SK-N-SH (cell line): ENCODE data around the gene SRBD1. TPM values are rescaled to one million over a fixed set of nuclear protein-coding genes. Genes with fewer than 3 reads are reported as not detected.

Source experiments
- CTCF ChIA-PET: fragments of 300-600, 350-600 bp; formaldehyde crosslinking; extraction: SDS; loops from one replicate; lab custom pipeline; 2021; lab: Yijun Ruan, JAX
- POLR2A ChIA-PET: fragments of 350-600 bp; sonication (Branson Sonifier 250); formaldehyde crosslinking; extraction: SDS; loops from one replicate; lab custom pipeline; 2020; ENCODE audit warnings: antibody characterized with exemption, inconsistent platforms; lab: Yijun Ruan, JAX
- DNase-seq: peaks from one replicate; pipeline ENCODE4 v3.0.0; 2012
- H2AFZ ChIP-seq: fragments of 200-600 bp; sonication (generic); 2 replicates; pipeline ENCODE4 v1.8.1; 2016; ENCODE audit warnings: antibody characterized with exemption, mild to moderate bottlenecking, low read depth
- H3F3A ChIP-seq: fragments of 200-600 bp; sonication (generic); replicated peaks from 2 replicates; pipeline ENCODE3; 2016; ENCODE audit warnings: antibody characterized with exemption, mild to moderate bottlenecking; ENCODE audit not compliant: insufficient read depth
- H3K27ac ChIP-seq, 2 experiments: fragments of 200-500 bp in 1 of 2; fragments of 200-600 bp in 1 of 2; sonication (Bioruptor generic) in 1 of 2; sonication (generic), shearing (Covaris generic) in 1 of 2; 2 replicates each; pipeline versions ENCODE4 v1.5.1 to v1.6.1; 2014 to 2016; ENCODE audit warnings: low read depth in 2 of 2, inconsistent platforms in 1 of 2, low read length in 1 of 2, mild to moderate bottlenecking in 1 of 2, mixed read lengths in 1 of 2
- H3K27me3 ChIP-seq: fragments of 200-600 bp; sonication (generic), shearing (Covaris generic); 2 replicates; pipeline ENCODE4 v1.6.1; 2016; ENCODE audit warnings: mixed run types; ENCODE audit not compliant: insufficient read depth
- H3K36me3 ChIP-seq, 2 experiments: fragments of 200-500 bp in 1 of 2; fragments of 200-600 bp in 1 of 2; sonication (Bioruptor generic) in 1 of 2; sonication (generic) in 1 of 2; replicated peaks in 1 of 2; 2 replicates each; pipeline versions ENCODE3 to v1.5.1; 2014 to 2016; ENCODE audit warnings: low read length in 1 of 2, mild to moderate bottlenecking in 1 of 2; ENCODE audit not compliant: insufficient read depth in 2 of 2, control insufficient read depth in 1 of 2
- H3K4me1 ChIP-seq, 2 experiments: fragments of 200-500 bp in 1 of 2; fragments of 200-600 bp in 1 of 2; sonication (Bioruptor generic) in 1 of 2; sonication (generic), shearing (Covaris generic) in 1 of 2; 2 replicates each; pipeline versions ENCODE4 v1.5.1 to v1.6.1; 2014 to 2016; ENCODE audit warnings: low read depth in 1 of 2, low read length in 1 of 2, mixed run types in 1 of 2; ENCODE audit not compliant: insufficient read depth in 2 of 2, control insufficient read depth in 1 of 2
- H3K4me2 ChIP-seq: fragments of 200-600 bp; sonication (generic), shearing (Covaris generic); 2 replicates; pipeline ENCODE4 v1.6.1; 2017; ENCODE audit warnings: mixed run types
- H3K4me3 ChIP-seq, 2 experiments: fragments of 200-500 bp in 1 of 2; fragments of 200-600 bp in 1 of 2; sonication (Bioruptor generic) in 1 of 2; sonication (generic), shearing (Covaris generic) in 1 of 2; 2 replicates each; pipeline versions ENCODE4 v1.5.1 to v1.8.1; 2014 to 2016; ENCODE audit warnings: low read depth in 2 of 2, inconsistent platforms in 1 of 2, low read length in 1 of 2, mild to moderate bottlenecking in 1 of 2, mixed read lengths in 1 of 2, moderate library complexity in 1 of 2
- H3K79me2 ChIP-seq: fragments of 200-600 bp; sonication (generic); 2 replicates; pipeline ENCODE4 v1.8.1; 2017; ENCODE audit warnings: mild to moderate bottlenecking; ENCODE audit not compliant: insufficient read depth
- H3K9ac ChIP-seq: fragments of 200-600 bp; sonication (generic); 2 replicates; pipeline ENCODE4 v1.6.1; 2017; ENCODE audit warnings: mixed run types
- H3K9me2 ChIP-seq: fragments of 200-600 bp; sonication (generic); 2 replicates; pipeline ENCODE4 v1.6.1; 2017; ENCODE audit warnings: mixed run types
- H3K9me3 ChIP-seq: fragments of 200-600 bp; sonication (generic); 2 replicates; pipeline ENCODE4 v1.6.1; 2017; ENCODE audit warnings: mixed run types, mild to moderate bottlenecking, moderate library complexity
- H4K20me1 ChIP-seq: fragments of 200-600 bp; sonication (generic); 2 replicates; pipeline ENCODE4 v1.6.1; 2017; ENCODE audit warnings: mild to moderate bottlenecking, mixed run types; ENCODE audit not compliant: insufficient read depth
- ELF1 ChIP-seq: IDR thresholded peaks from 2 replicates; pipeline ENCODE4 v1.4.0; 2012
- EP300 ChIP-seq, 2 experiments: IDR thresholded peaks; 2 replicates each; pipeline versions ENCODE4 v1.4.0 to v1.6.1; 2012; ENCODE audit warnings: borderline replicate concordance in 1 of 2, low read depth in 1 of 2, low read length in 1 of 2
- FOSL2 ChIP-seq: IDR thresholded peaks from 2 replicates; pipeline ENCODE4 v1.4.0; 2012; ENCODE audit warnings: low read depth, mild to moderate bottlenecking, moderate library complexity, borderline replicate concordance
- FOXJ3 ChIP-seq: sonication (generic); formaldehyde crosslinking; IDR thresholded peaks from 2 replicates; pipeline ENCODE4 v1.5.1; 2020; ENCODE audit warnings: mild to moderate bottlenecking, missing genetic modification reagents
- FOXM1 ChIP-seq: IDR thresholded peaks from 2 replicates; pipeline ENCODE4 v1.4.0; 2012; ENCODE audit warnings: low read depth, mild to moderate bottlenecking
- GABPA ChIP-seq: IDR thresholded peaks from 2 replicates; pipeline ENCODE4 v1.4.0; 2012; ENCODE audit warnings: low read depth, mild to moderate bottlenecking
- GATA2 ChIP-seq: sonication (generic); formaldehyde crosslinking; IDR thresholded peaks from 2 replicates; pipeline ENCODE4 v1.5.0; 2020; ENCODE audit warnings: mild to moderate bottlenecking, missing genetic modification reagents
- MEF2A ChIP-seq: IDR thresholded peaks from 2 replicates; pipeline ENCODE4 v1.4.0; 2012; ENCODE audit warnings: low read depth, borderline replicate concordance
- NFIC ChIP-seq: IDR thresholded peaks from 2 replicates; pipeline ENCODE4 v1.4.0; 2012; ENCODE audit warnings: borderline replicate concordance
- NRF1 ChIP-seq: IDR thresholded peaks from 2 replicates; pipeline ENCODE4 v1.6.1; 2012; ENCODE audit warnings: low read depth, mild to moderate bottlenecking, low read length
- PBX3 ChIP-seq: IDR thresholded peaks from 2 replicates; pipeline ENCODE4; 2012
- POLR2AphosphoS5 ChIP-seq: IDR thresholded peaks from 2 replicates; pipeline ENCODE4 v1.6.1; 2012; ENCODE audit warnings: low read depth, low read length
- RCOR1 ChIP-seq: fragments of 150-350 bp; IDR thresholded peaks from 2 replicates; pipeline ENCODE4 v1.6.1; 2017; ENCODE audit warnings: antibody characterized with exemption, low read length
- RFX5 ChIP-seq: IDR thresholded peaks from 2 replicates; pipeline ENCODE4 v1.6.1; 2012; ENCODE audit warnings: mild to moderate bottlenecking, improper control_type of control experiment, low read length
- TAF1 ChIP-seq: IDR thresholded peaks from 2 replicates; pipeline ENCODE4 v1.6.1; 2012; ENCODE audit warnings: low read depth, mild to moderate bottlenecking, low read length, moderate library complexity, borderline replicate concordance
- USF1 ChIP-seq: IDR thresholded peaks from 2 replicates; pipeline ENCODE4 v1.4.0; 2012; ENCODE audit warnings: low read depth, borderline replicate concordance
- USF2 ChIP-seq: fragments of 150-350 bp; IDR thresholded peaks from 2 replicates; pipeline ENCODE4 v1.6.1; 2017; ENCODE audit warnings: antibody characterized with exemption, low read length, low read depth, borderline replicate concordance
- YY1 ChIP-seq: IDR thresholded peaks from 2 replicates; pipeline ENCODE4 v1.4.0; 2012; ENCODE audit warnings: low read depth, mild to moderate bottlenecking
- ZBTB33 ChIP-seq: IDR thresholded peaks from 2 replicates; pipeline ENCODE4 v1.4.0; 2012; ENCODE audit warnings: low read depth, borderline replicate concordance
- WGBS: methylation state at CpG from one replicate; pipeline ENCODE4 v1.1.6; 2017; ENCODE audit warnings: low lambda C conversion rate; 5-methylcytosine and 5-hydroxymethylcytosine counted together
- polyA plus RNA-seq, 3 experiments: library from polyadenylated mRNA; depleted of rRNA; stranded (reverse); fragments of >200 nt; gene quantifications; 2 replicates each; pipeline ENCODE4 v1.2.3, GENCODE V29; 2012

SRBD1 gene
- polyA plus RNA-seq, 1 of the 3 experiments (the other 2 are of a cell fraction): 3.2 TPM

- H3F3A ChIP-seq: no peaks in the 10 kb centered on the region
- H3K79me2 ChIP-seq: no peaks in the 10 kb centered on the region
- ChIA-PET POLR2A (no interaction called here), CTCF (interaction anchor here (0.7 to 4.2 kb wide), 4 partner anchors 12 to 1180 kb away, joined by 3 to 27 read pairs (median 4); no protein-coding TSS in a partner anchor)
- 93% methylated on average over 3 of the region's 3 CpGs for WGBS
- no peak overlapping the region for H3K27ac ChIP-seq
- H3K9me3 ChIP-seq: no peaks in the 10 kb centered on the region
- H3K36me3 ChIP-seq: peaks cover 21 to 57% of the 10 kb centered on the region in 2 experiments
- no peaks in the 10 kb centered on the region for H3K27me3 ChIP-seq
- no peak overlapping the region for H3K9ac ChIP-seq
- H3K4me3 ChIP-seq: no peak overlapping the region
- H4K20me1 ChIP-seq: no peaks in the 10 kb centered on the region
- H2AFZ ChIP-seq: no peak overlapping the region
- no peak overlapping the region for H3K4me2 ChIP-seq
- no peak for DNase-seq
- no peaks in the 10 kb centered on the region for H3K9me2 ChIP-seq
- H3K4me1 ChIP-seq: peaks cover 0 to 34% of the 10 kb centered on the region in 2 experiments; a peak in 2 of 4 replicates
- TF ChIP-seq MEF2A (no peak), EP300 (IDR thresholded peaks at IDR 0.05; ENCODE audit: borderline replicate concordance in 1 of 2, low read depth in 1 of 2, low read length in 1 of 2) (no peak), RCOR1 (no peak)
These were observed 38.1 kb downstream of the SRBD1 start for GRCh38 chr2:45572979-45573378.

GRCh38 chr2:45571940-45572339 is 39.1 kb downstream of the SRBD1 start:
- no peaks in the 10 kb centered on the region for H3K9me3 ChIP-seq
- CTCF ChIA-PET: interaction anchor here (0.6 to 4.2 kb wide), 4 partner anchors 13 to 590 kb away, joined by 3 to 27 read pairs (median 3); no protein-coding TSS in a partner anchor

More at GRCh38 chr2:45571940-45572339, 39.1 kb downstream of the SRBD1 start:
- Histone ChIP-seq H3F3A (no peaks in the 10 kb centered on the region), H3K27ac (no peak overlapping the region), H3K4me2 (no peak overlapping the region), H3K4me1 (peaks cover 0 to 28% of the 10 kb centered on the region in 2 experiments; a peak in 2 of 4 replicates), H3K79me2 (no peaks in the 10 kb centered on the region), H3K36me3 (peaks cover 21 to 51% of the 10 kb centered on the region in 2 experiments), H3K9ac (no peak overlapping the region), H2AFZ (no peak overlapping the region), H4K20me1 (no peaks in the 10 kb centered on the region), H3K9me2 (no peaks in the 10 kb centered on the region), H3K27me3 (no peaks in the 10 kb centered on the region), H3K4me3 (no peak overlapping the region)
- POLR2A ChIA-PET: no interaction called here
- no peak for DNase-seq
- WGBS: 96% methylated on average over 3 of the region's 3 CpGs
- no peak for TF ChIP-seq PBX3
- TF ChIP-seq FOXM1: no peak
- TF ChIP-seq ELF1: no peak
- no peak for TF ChIP-seq GABPA
- TF ChIP-seq EP300 (IDR thresholded peaks at IDR 0.05; ENCODE audit: borderline replicate concordance in 1 of 2, low read depth in 1 of 2, low read length in 1 of 2): no peak
- no peak for TF ChIP-seq GATA2 (CRISPR knock-in tag)
- no peak for TF ChIP-seq USF1
- no peak for TF ChIP-seq ZBTB33
- TF ChIP-seq NFIC: no peak
- no peak for TF ChIP-seq POLR2AphosphoS5
- no peak for TF ChIP-seq NRF1
- no peak for TF ChIP-seq USF2
- TF ChIP-seq TAF1: no peak
- no peak for TF ChIP-seq RFX5
- no peak for TF ChIP-seq RCOR1
- TF ChIP-seq YY1: no peak
- no peak for TF ChIP-seq FOSL2
- no peak for TF ChIP-seq FOXJ3
